GM12873 (cell line): ENCODE data around the gene NRXN3.

ENCODE experiments used
- CTCF ChIP-seq: IDR thresholded peaks from 2 replicates; pipeline ENCODE4 v1.5.1; 2012; ENCODE audit warnings: low read depth, mild to moderate bottlenecking, moderate library complexity, low read length, control low read depth; ENCODE audit not compliant: insufficient read depth; ENCODE audit errors: missing control alignments

NRXN3 gene

GRCh38 chr14:79009286-79009685, 839.1 kb downstream of the NRXN3 start:
- TF ChIP-seq CTCF = no peak

- TF ChIP-seq CTCF = peak; percentile 51
These were observed 841.1 kb downstream of the NRXN3 start for GRCh38 chr14:79011091-79011919.

- no peak for TF ChIP-seq CTCF
These were observed 841.7 kb downstream of the NRXN3 start for GRCh38 chr14:79011920-79012204.

- no peak for TF ChIP-seq CTCF
These were observed 846.8 kb downstream of the NRXN3 start for GRCh38 chr14:79016828-79017505.

GRCh38 chr14:79017561-79017960, 847.4 kb downstream of the NRXN3 start:
- no peak for TF ChIP-seq CTCF

GRCh38 chr14:79018836-79019235, 848.7 kb downstream of the NRXN3 start:
- no peak for TF ChIP-seq CTCF

- no peak for TF ChIP-seq CTCF
These were observed 851.6 kb downstream of the NRXN3 start for GRCh38 chr14:79021766-79022165.
